Breast epithelium (tissue), 4 donors: ENCODE measurements around the gene ERF. TPM values are rescaled to one million over a fixed set of nuclear protein-coding genes. Genes with fewer than 3 reads are reported as not detected.

Experiments used
- DNase-seq, 2 donors: peaks; one replicate each; pipeline ENCODE4 v3.0.0-alpha.2; 2019; ENCODE audit warnings: low spot score in 2 of 2
- H3K27ac ChIP-seq, 2 donors: fragments of 200-600 bp; sonication (generic) in 1 of 2; one replicate each; pipeline ENCODE4 v1.5.1; 2016 to 2019; ENCODE audit warnings: mild to moderate bottlenecking in 1 of 2
- H3K27me3 ChIP-seq, 2 donors: fragments of 200-600 bp; sonication (generic) in 1 of 2; one replicate each; pipeline versions ENCODE4 v1.5.1 to v1.6.0; 2017 to 2019; ENCODE audit warnings: control low read depth in 1 of 2, mild to moderate bottlenecking in 1 of 2
- H3K36me3 ChIP-seq: fragments of 200-600 bp; one replicate; pipeline ENCODE4 v1.5.1; 2019
- H3K4me1 ChIP-seq, 2 donors: fragments of 200-600 bp; sonication (generic); one replicate each; pipeline ENCODE4 v1.5.1; 2016 to 2019; ENCODE audit warnings: control low read depth in 1 of 2
- H3K4me3 ChIP-seq, 3 donors: fragments of 200-600 bp; sonication (generic); 1 replicate in 2 of 3; 2 replicates in 1 of 3; pipeline ENCODE4 v1.5.1; 2016 to 2019; ENCODE audit warnings: mild to moderate bottlenecking in 3 of 3, moderate library complexity in 2 of 3
- H3K9me3 ChIP-seq, 2 donors: fragments of 200-600 bp; sonication (generic) in 1 of 2; one replicate each; pipeline ENCODE4 v1.5.1; 2016 to 2019; ENCODE audit warnings: control low read depth in 1 of 2
- CTCF ChIP-seq, 3 donors: fragments of 450-650 bp; IDR thresholded peaks; one replicate each; pipeline ENCODE4 v1.5.1; 2016 to 2017; ENCODE audit warnings: antibody characterized with exemption in 3 of 3, mild to moderate bottlenecking in 3 of 3, moderate library complexity in 3 of 3
- POLR2A ChIP-seq: fragments of 450-650 bp; IDR thresholded peaks from one replicate; pipeline ENCODE4 v1.6.1; 2016; ENCODE audit warnings: antibody characterized with exemption, mild to moderate bottlenecking, moderate library complexity
- POLR2AphosphoS5 ChIP-seq, 3 donors: sonication (generic); formaldehyde crosslinking; IDR thresholded peaks; one replicate each; pipeline ENCODE4 v1.6.1; 2017; ENCODE audit warnings: antibody characterized with exemption in 3 of 3
- intact Hi-C: fragments of 100-400 bp; cut with DNase I; formaldehyde crosslinking; loops from one replicate; pipeline ENCODE4 v1.15.1; 2023; ENCODE audit warnings: low total_unique reads
- total RNA-seq, 3 donors: library from RNA; depleted of rRNA; stranded (reverse); fragments of >200 nt; gene quantifications; one replicate each; pipeline ENCODE4 v1.1.0, GENCODE V29; 2016

The ERF gene
- total RNA-seq, 3 donors from 2014 or later: 11.4 to 38.6 (median 24.3) TPM

GRCh38 chr19:42229301-42229854, 25.6 kb downstream of the ERF start:
- Histone ChIP-seq H3K27me3 (no peaks in the 10 kb centered on the region), H3K4me1 (no peaks in the 10 kb centered on the region), H3K9me3 (no peaks in the 10 kb centered on the region), H3K36me3 (peaks cover 9% of the 10 kb centered on the region), H3K4me3 (no peak overlapping the region), H3K27ac (peak overlapping the region in 1 of 2 donors; percentile 38)
- no peak for TF ChIP-seq POLR2A
- TF ChIP-seq POLR2AphosphoS5 (IDR thresholded peaks at IDR 0.05): no peak
- TF ChIP-seq CTCF (IDR thresholded peaks at IDR 0.05): no peak
- intact Hi-C loops: no loop called here
- no peak for DNase-seq

GRCh38 chr19:42228641-42229040, 26.3 kb downstream of the ERF start:
- H3K9me3 ChIP-seq: no peaks in the 10 kb centered on the region
- no peak for DNase-seq
- intact Hi-C loops: no loop called here
- H3K4me3 ChIP-seq: no peak overlapping the region
- TF ChIP-seq CTCF (IDR thresholded peaks at IDR 0.05): no peak
- TF ChIP-seq POLR2A: no peak
- TF ChIP-seq POLR2AphosphoS5 (IDR thresholded peaks at IDR 0.05): no peak
- peaks cover 10% of the 10 kb centered on the region for H3K36me3 ChIP-seq
- no peak overlapping the region for H3K27ac ChIP-seq
- H3K27me3 ChIP-seq: no peaks in the 10 kb centered on the region
- no peaks in the 10 kb centered on the region for H3K4me1 ChIP-seq

GRCh38 chr19:42226886-42227285, 28.0 kb downstream of the ERF start:
- Histone ChIP-seq H3K4me3 (no peak overlapping the region), H3K4me1 (no peaks in the 10 kb centered on the region), H3K27me3 (no peaks in the 10 kb centered on the region), H3K27ac (no peak overlapping the region), H3K9me3 (no peaks in the 10 kb centered on the region), H3K36me3 (peaks cover 10% of the 10 kb centered on the region)
- intact Hi-C loops: no loop called here
- DNase-seq: no peak
- TF ChIP-seq POLR2AphosphoS5 (IDR thresholded peaks at IDR 0.05) (no peak), POLR2A (no peak), CTCF (IDR thresholded peaks at IDR 0.05) (no peak)

GRCh38 chr19:42225718-42226292, 29.1 kb downstream of the ERF start:
- Histone ChIP-seq H3K27ac (no peak overlapping the region), H3K4me3 (no peak overlapping the region), H3K36me3 (peaks cover 10% of the 10 kb centered on the region), H3K27me3 (no peaks in the 10 kb centered on the region), H3K9me3 (no peaks in the 10 kb centered on the region), H3K4me1 (peaks cover 0 to 11% of the 10 kb centered on the region in 2 donors)
- no peak for TF ChIP-seq POLR2A
- TF ChIP-seq CTCF (IDR thresholded peaks at IDR 0.05): no peak
- no peak for TF ChIP-seq POLR2AphosphoS5 (IDR thresholded peaks at IDR 0.05)
- DNase-seq: no peak
- intact Hi-C loops: no loop called here

- Histone ChIP-seq H3K36me3 (peaks cover 10% of the 10 kb centered on the region), H3K27me3 (no peaks in the 10 kb centered on the region), H3K4me1 (peaks cover 0 to 14% of the 10 kb centered on the region in 2 donors), H3K9me3 (no peaks in the 10 kb centered on the region), H3K27ac (no peak overlapping the region), H3K4me3 (no peak overlapping the region)
- TF ChIP-seq POLR2AphosphoS5 (IDR thresholded peaks at IDR 0.05): no peak
- DNase-seq: no peak
- intact Hi-C loops: no loop called here
These were observed 29.8 kb downstream of the ERF start for GRCh38 chr19:42224940-42225717.
